K562 treated with DMSO at 1 percent for 48 hours (cell line): ENCODE data around the gene P2RX2. TPM values are rescaled to one million over a fixed set of nuclear protein-coding genes. Genes with fewer than 3 reads are reported as not detected.

Experiments
- total RNA-seq: library from RNA; unstranded; fragments of 300-600 nt; gene quantifications from 2 replicates; pipeline ENCODE4 v1.2.3, GENCODE V29; 2022; ENCODE audit warnings: low replicate concordance; ENCODE audit errors: extremely low read depth

P2RX2 gene
- total RNA-seq, result not detected in 2 replicates

DNA sequence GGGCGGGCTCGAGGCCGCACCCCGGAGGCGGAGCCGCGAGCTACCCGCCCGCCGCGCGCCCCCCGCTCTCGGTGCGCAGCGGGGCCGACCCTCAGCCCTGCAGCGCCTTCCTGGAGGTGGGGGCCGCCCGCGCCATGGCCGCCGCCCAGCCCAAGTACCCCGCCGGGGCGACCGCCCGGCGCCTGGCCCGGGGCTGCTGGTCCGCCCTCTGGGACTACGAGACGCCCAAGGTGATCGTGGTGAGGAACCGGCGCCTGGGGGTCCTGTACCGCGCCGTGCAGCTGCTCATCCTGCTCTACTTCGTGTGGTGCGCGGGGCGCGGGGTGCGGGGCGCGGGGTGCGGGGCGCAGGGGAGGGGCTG is at the start of gene P2RX2:
TSS of gene P2RX2 (plus strand) at position 94 of the 361 bp plus-strand sequence. CDS start at position 135, 41 bp downstream.

DNA sequence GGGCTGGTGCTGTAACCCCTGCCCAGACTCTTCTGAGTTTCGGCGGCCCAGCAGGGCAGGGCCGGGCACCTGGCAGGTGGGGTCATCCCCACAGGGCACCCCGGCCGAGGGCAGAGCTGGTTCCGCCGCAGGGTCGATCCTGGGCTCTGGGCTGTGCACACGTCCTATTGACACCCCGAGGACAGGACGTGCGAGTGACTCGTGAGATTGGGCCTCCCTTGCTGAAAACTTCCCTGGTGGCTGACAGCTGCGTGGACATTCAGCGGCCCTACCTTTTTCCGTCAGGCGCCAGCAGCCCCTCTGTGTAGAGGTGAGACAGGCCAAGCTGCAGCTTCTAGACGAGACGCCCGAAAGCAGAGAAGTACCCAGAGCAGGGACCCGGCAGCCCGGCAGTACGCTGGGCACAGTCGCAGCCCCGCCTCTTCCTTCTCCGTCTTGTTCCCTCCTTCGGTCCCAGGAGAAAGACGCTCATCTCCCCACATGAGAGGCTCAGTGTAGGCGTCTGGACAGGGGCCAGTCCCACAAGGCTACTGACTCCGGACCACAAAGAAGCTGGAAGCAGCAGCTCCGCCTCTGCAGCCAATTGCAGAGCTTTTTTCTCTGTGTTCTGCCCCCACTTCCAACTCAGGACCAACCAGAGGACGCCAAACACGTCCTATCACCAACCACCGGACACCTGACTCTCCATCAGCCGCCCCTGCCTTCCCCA is 8.4 kb upstream of the P2RX2 start, which contains the start of gene LRCOL1:
TSS of gene LRCOL1 (minus strand) at position 532 of the 709 bp plus-strand sequence. CDS start 4,331 bp downstream, outside the sequence.

Other genes with a start within 250 kb of the P2RX2 start
- gene FBRSL1, start 128.6 kb upstream of the P2RX2 start, total RNA-seq, result not detected in 2 replicates
- not detected in 2 replicates for gene LRCOL1, start 8.2 kb upstream of the P2RX2 start, total RNA-seq
- gene POLE, start 68.6 kb downstream of the P2RX2 start, total RNA-seq, result 283 TPM in 1 of 2 replicates, not detected in the other
- not detected in 2 replicates for gene PXMP2, start 68.8 kb downstream of the P2RX2 start, total RNA-seq
- not detected in 2 replicates for gene PGAM5, start 92.1 kb downstream of the P2RX2 start, total RNA-seq
- gene ANKLE2, start 143.1 kb downstream of the P2RX2 start, total RNA-seq, result not detected in 2 replicates
- not detected in 2 replicates for gene GOLGA3, start 210.1 kb downstream of the P2RX2 start, total RNA-seq